CD4-positive, CD25-positive, alpha-beta regulatory T cell (primary cell): ENCODE results near the gene CLCN1. TPM values are rescaled to one million over a fixed set of nuclear protein-coding genes. Genes with fewer than 3 reads are reported as not detected.

Experiments used
- ATAC-seq, 2 donors: fragments of 150-1000 bp; cut with Tn5 transposase; one replicate each; pipeline ENCODE4 v1.10.0; 2021; ENCODE audit warnings: low read depth in 2 of 2, moderate number of reproducible peaks in 2 of 2, moderate library complexity in 1 of 2
- DNase-seq, 3 donors: peaks; one replicate each; pipeline versions ENCODE4 v3.0.0 to v3.0.0-alpha.2; 2012 to 2022; ENCODE audit warnings: mixed read lengths in 1 of 3
- H3K27ac ChIP-seq: one replicate; pipeline ENCODE4 v1.7.0; 2013; ENCODE audit warnings: mild to moderate bottlenecking, low read length; ENCODE audit not compliant: insufficient read depth, poor library complexity, severe bottlenecking
- H3K27me3 ChIP-seq: one replicate; pipeline ENCODE4 v1.7.0; 2013; ENCODE audit warnings: low read length; ENCODE audit not compliant: control insufficient read depth, insufficient read depth
- H3K36me3 ChIP-seq: one replicate; pipeline ENCODE4 v1.7.0; 2013; ENCODE audit warnings: mild to moderate bottlenecking, low read length, moderate library complexity; ENCODE audit not compliant: control insufficient read depth, insufficient read depth
- H3K4me1 ChIP-seq: 2 replicates; pipeline ENCODE4 v1.7.0; 2013; ENCODE audit warnings: mild to moderate bottlenecking, low read length; ENCODE audit not compliant: insufficient read depth, control insufficient read depth, poor library complexity, severe bottlenecking
- H3K4me3 ChIP-seq: one replicate; pipeline ENCODE4 v1.7.0; 2013; ENCODE audit warnings: low read depth, mild to moderate bottlenecking, low read length, moderate library complexity
- H3K9me3 ChIP-seq, 2 experiments: 1 replicate in 1 of 2; 2 replicates in 1 of 2; pipeline ENCODE4 v1.7.0; 2013; ENCODE audit warnings: low read length in 2 of 2, mild to moderate bottlenecking in 1 of 2, moderate library complexity in 1 of 2; ENCODE audit not compliant: control insufficient read depth in 2 of 2
- H3K27ac Mint-ChIP-seq, 3 donors: one replicate each; pipeline ENCODE4 v1.8.0; 2020 to 2022; ENCODE audit warnings: mild to moderate bottlenecking in 3 of 3, mixed read lengths in 3 of 3, moderate library complexity in 2 of 3
- H3K27me3 Mint-ChIP-seq: one replicate; pipeline ENCODE4 v1.8.0; 2022; ENCODE audit warnings: mild to moderate bottlenecking, mixed read lengths
- H3K36me3 Mint-ChIP-seq: one replicate; pipeline ENCODE4 v1.8.0; 2020; ENCODE audit warnings: mixed read lengths
- H3K4me1 Mint-ChIP-seq, 4 donors: one replicate each; pipeline ENCODE4 v1.8.0; 2020 to 2022; ENCODE audit warnings: mixed read lengths in 4 of 4, mild to moderate bottlenecking in 1 of 4
- H3K4me3 Mint-ChIP-seq, 4 donors: one replicate each; pipeline ENCODE4 v1.8.0; 2020 to 2022; ENCODE audit warnings: mild to moderate bottlenecking in 4 of 4, mixed read lengths in 4 of 4, moderate library complexity in 3 of 4
- H3K9me3 Mint-ChIP-seq, 7 donors: one replicate each; pipeline ENCODE4 v1.8.0; 2020 to 2022; ENCODE audit warnings: mixed read lengths in 7 of 7, mild to moderate bottlenecking in 3 of 7, moderate library complexity in 2 of 7
- polyA plus RNA-seq, 4 donors: library from polyadenylated mRNA; unstranded; fragments of 300-500 nt; fragmentation: Illumina TruSeq; gene quantifications; one replicate each; pipeline ENCODE4 v1.2.3, GENCODE V29; 2021
- total RNA-seq: library from RNA; stranded (reverse); gene quantifications from one replicate; pipeline ENCODE4 v1.2.3, GENCODE V29; 2022

The CLCN1 gene
- total and polyA plus RNA-seq, 5 donors from 2014 or later: 0.05 TPM; not detected in 4

GRCh38 chr7:143369678-143370651 is 54.1 kb downstream of the CLCN1 start:
- Mint-ChIP-seq H3K27ac (no peak overlapping the region), H3K27me3 (peaks cover 25% of the 10 kb centered on the region), H3K4me3 (no peak overlapping the region), H3K9me3 (no peaks in the 10 kb centered on the region), H3K4me1 (peaks cover 18 to 33% (median 19%) of the 10 kb centered on the region in 4 donors), H3K36me3 (no peaks in the 10 kb centered on the region)
- H3K4me1 ChIP-seq: peaks cover 18% of the 10 kb centered on the region
- DNase-seq: no peak
- H3K4me3 ChIP-seq: no peak overlapping the region
- H3K36me3 ChIP-seq: no peaks in the 10 kb centered on the region
- H3K9me3 ChIP-seq: no peaks in the 10 kb centered on the region
- no peak for ATAC-seq
- H3K27me3 ChIP-seq: peaks cover 8% of the 10 kb centered on the region
- no peak overlapping the region for H3K27ac ChIP-seq

DNA sequence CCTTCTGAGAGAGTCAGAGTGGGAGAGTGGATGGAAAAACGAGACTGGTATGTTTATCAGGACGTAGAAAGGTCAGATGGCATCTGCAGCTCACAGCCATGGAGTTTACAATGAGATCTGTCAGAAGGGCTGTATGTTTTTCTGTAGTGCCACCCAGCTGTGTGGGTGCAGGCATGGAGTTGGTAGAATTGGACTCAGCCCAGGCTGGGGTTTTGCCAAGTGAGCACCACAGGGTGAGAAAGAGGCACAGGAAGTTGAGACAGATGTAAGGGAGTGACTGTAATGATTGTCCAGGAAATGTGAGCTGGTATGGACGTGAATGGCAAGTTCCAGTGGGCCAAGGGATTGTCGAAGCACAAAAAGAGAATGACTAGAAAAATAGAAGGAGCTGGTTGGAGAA is 56.2 kb downstream of the CLCN1 start:
- no peaks in the 10 kb centered on the region for H3K9me3 ChIP-seq
- peaks cover 34% of the 10 kb centered on the region for H3K4me1 ChIP-seq
- H3K4me3 ChIP-seq: no peak overlapping the region
- DNase-seq (peak in 2 of 3 donors; percentile 33 to 64), ATAC-seq (peak; percentile 38 to 54)
- H3K27me3 Mint-ChIP-seq: peaks cover 10% of the 10 kb centered on the region
- H3K36me3 ChIP-seq: no peaks in the 10 kb centered on the region
- peak overlapping the region; percentile 70 to 86 (median 78) for H3K27ac Mint-ChIP-seq
- H3K4me3 Mint-ChIP-seq: peak overlapping the region in 3 of 4 donors; percentile 12 to 91 (median 26)
- H3K9me3 Mint-ChIP-seq: no peaks in the 10 kb centered on the region
- peaks cover 33 to 54% (median 38%) of the 10 kb centered on the region in 4 donors for H3K4me1 Mint-ChIP-seq
- peaks cover under 1% of the 10 kb centered on the region for H3K36me3 Mint-ChIP-seq
- H3K27me3 ChIP-seq: peaks cover 1% of the 10 kb centered on the region
- H3K27ac ChIP-seq: peak overlapping the region; percentile 15

GRCh38 chr7:143373255-143373794 is 57.4 kb downstream of the CLCN1 start:
- peaks cover 5% of the 10 kb centered on the region for H3K27me3 Mint-ChIP-seq
- Histone ChIP-seq H3K27ac (no peak overlapping the region), H3K4me3 (no peak overlapping the region), H3K4me1 (peaks cover 34% of the 10 kb centered on the region), H3K27me3 (no peaks in the 10 kb centered on the region), H3K36me3 (no peaks in the 10 kb centered on the region), H3K9me3 (no peaks in the 10 kb centered on the region)
- ATAC-seq: no peak
- no peak for DNase-seq
- peak overlapping the region in 2 of 3 donors; percentile 73 to 84 for H3K27ac Mint-ChIP-seq
- no peaks in the 10 kb centered on the region for H3K9me3 Mint-ChIP-seq
- peaks cover 4% of the 10 kb centered on the region for H3K36me3 Mint-ChIP-seq
- H3K4me1 Mint-ChIP-seq: peaks cover 40 to 62% (median 45%) of the 10 kb centered on the region in 4 donors
- no peak overlapping the region for H3K4me3 Mint-ChIP-seq

GRCh38 chr7:143374561-143374960 is 58.6 kb downstream of the CLCN1 start:
- H3K27ac ChIP-seq: peak overlapping the region; percentile 83
- no peak for DNase-seq
- H3K36me3 ChIP-seq: no peaks in the 10 kb centered on the region
- Mint-ChIP-seq H3K27me3 (no peaks in the 10 kb centered on the region), H3K36me3 (peaks cover 4% of the 10 kb centered on the region), H3K9me3 (no peaks in the 10 kb centered on the region), H3K4me1 (peaks cover 49 to 74% (median 56%) of the 10 kb centered on the region in 4 donors), H3K27ac (peak overlapping the region; percentile 94 to 99 (median 95)), H3K4me3 (peak overlapping the region in 1 of 4 donors; percentile 84)
- no peak overlapping the region for H3K4me3 ChIP-seq
- no peaks in the 10 kb centered on the region for H3K27me3 ChIP-seq
- peaks cover 47% of the 10 kb centered on the region for H3K4me1 ChIP-seq
- no peak for ATAC-seq
- H3K9me3 ChIP-seq: no peaks in the 10 kb centered on the region

GRCh38 chr7:143375298-143376034 is 59.6 kb downstream of the CLCN1 start:
- Histone ChIP-seq H3K4me1 (peaks cover 52% of the 10 kb centered on the region), H3K9me3 (no peaks in the 10 kb centered on the region), H3K27me3 (no peaks in the 10 kb centered on the region), H3K36me3 (no peaks in the 10 kb centered on the region), H3K27ac (peak overlapping the region; percentile 83), H3K4me3 (peak overlapping the region; percentile 56)
- peaks cover 51 to 80% (median 61%) of the 10 kb centered on the region in 4 donors for H3K4me1 Mint-ChIP-seq
- no peaks in the 10 kb centered on the region for H3K27me3 Mint-ChIP-seq
- ATAC-seq: peak; percentile 76 to 80
- H3K36me3 Mint-ChIP-seq: peaks cover 4% of the 10 kb centered on the region
- peak overlapping the region; percentile 59 to 84 (median 63) for H3K4me3 Mint-ChIP-seq
- peak; percentile 34 to 87 (median 55) for DNase-seq
- peak overlapping the region; percentile 94 to 99 (median 95) for H3K27ac Mint-ChIP-seq
- H3K9me3 Mint-ChIP-seq: peaks cover 0 to 1% (median 0%) of the 10 kb centered on the region in 7 donors

GRCh38 chr7:143376396-143376795 is 60.5 kb downstream of the CLCN1 start:
- peak overlapping the region; percentile 83 for H3K27ac ChIP-seq
- peaks cover 51 to 78% (median 61%) of the 10 kb centered on the region in 4 donors for H3K4me1 Mint-ChIP-seq
- peak overlapping the region; percentile 56 for H3K4me3 ChIP-seq
- H3K4me3 Mint-ChIP-seq: peak overlapping the region in 2 of 4 donors; percentile 71 to 84
- peaks cover 52% of the 10 kb centered on the region for H3K4me1 ChIP-seq
- H3K36me3 Mint-ChIP-seq: peaks cover 4% of the 10 kb centered on the region
- H3K36me3 ChIP-seq: no peaks in the 10 kb centered on the region
- no peaks in the 10 kb centered on the region for H3K27me3 ChIP-seq
- ATAC-seq (no peak), DNase-seq (no peak)
- H3K27ac Mint-ChIP-seq: peak overlapping the region; percentile 94 to 99 (median 95)
- H3K27me3 Mint-ChIP-seq: no peaks in the 10 kb centered on the region
- peaks cover 0 to 1% (median 0%) of the 10 kb centered on the region in 7 donors for H3K9me3 Mint-ChIP-seq
- no peaks in the 10 kb centered on the region for H3K9me3 ChIP-seq

DNA sequence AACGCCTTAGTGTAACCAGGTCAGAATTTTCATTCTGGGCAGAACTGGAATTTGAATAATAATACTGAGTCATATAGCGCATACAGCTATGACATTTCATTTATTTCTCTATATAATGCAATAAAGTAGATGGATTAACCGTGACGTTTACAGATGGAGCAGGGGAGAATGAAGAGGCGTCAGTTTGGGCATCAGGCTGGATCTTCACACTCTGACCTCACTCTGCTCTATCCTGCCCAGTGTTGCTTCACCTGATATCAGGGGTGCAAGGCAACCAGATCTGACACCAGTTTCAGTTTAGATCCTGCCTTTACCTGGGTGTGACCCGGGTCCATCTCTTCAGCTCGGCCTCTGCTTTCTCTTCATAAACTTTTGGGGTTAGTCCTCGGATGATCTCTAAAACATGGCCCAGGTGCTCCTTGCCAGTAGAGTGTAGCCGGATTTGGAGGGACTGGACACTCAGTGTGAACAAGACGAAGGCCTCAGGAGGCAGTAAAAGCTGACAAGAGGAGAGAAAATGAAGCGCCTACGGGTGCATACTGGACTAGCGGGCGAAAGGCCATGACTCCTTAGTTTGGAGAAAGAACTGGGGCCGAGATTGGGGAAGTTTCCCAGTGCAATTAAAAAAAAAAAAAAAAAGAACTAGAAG is 63.8 kb downstream of the CLCN1 start:
- Mint-ChIP-seq H3K4me1 (peaks cover 37 to 51% (median 45%) of the 10 kb centered on the region in 4 donors), H3K27ac (peak overlapping the region; percentile 91 to 98 (median 95)), H3K27me3 (no peaks in the 10 kb centered on the region), H3K9me3 (peaks cover 0 to 1% (median 0%) of the 10 kb centered on the region in 7 donors), H3K4me3 (peak overlapping the region; percentile 91 to 99 (median 94)), H3K36me3 (peaks cover 4% of the 10 kb centered on the region)
- no peak for ATAC-seq
- Histone ChIP-seq H3K36me3 (no peaks in the 10 kb centered on the region), H3K27me3 (no peaks in the 10 kb centered on the region), H3K9me3 (no peaks in the 10 kb centered on the region), H3K4me3 (peak overlapping the region; percentile 91), H3K27ac (peak overlapping the region; percentile 96), H3K4me1 (peaks cover 69% of the 10 kb centered on the region)
- peak in 1 of 3 donors; percentile 42 for DNase-seq
